IPS-11a (cell line): ENCODE data around the gene SNAP47.
A peak's percentile ranks its signal among the peaks of the same experiment; 100 is the strongest.

Experiments used
- H3K4me3 ChIP-seq: one replicate; pipeline ENCODE4 v1.5.1; 2013; ENCODE audit warnings: low read depth, low read length, control low read depth

SNAP47 gene

GRCh38 chr1:227781314-227781930 lies 46.2 kb downstream of the SNAP47 start:
- H3K4me3 ChIP-seq, result no peak overlapping the region

DNA sequence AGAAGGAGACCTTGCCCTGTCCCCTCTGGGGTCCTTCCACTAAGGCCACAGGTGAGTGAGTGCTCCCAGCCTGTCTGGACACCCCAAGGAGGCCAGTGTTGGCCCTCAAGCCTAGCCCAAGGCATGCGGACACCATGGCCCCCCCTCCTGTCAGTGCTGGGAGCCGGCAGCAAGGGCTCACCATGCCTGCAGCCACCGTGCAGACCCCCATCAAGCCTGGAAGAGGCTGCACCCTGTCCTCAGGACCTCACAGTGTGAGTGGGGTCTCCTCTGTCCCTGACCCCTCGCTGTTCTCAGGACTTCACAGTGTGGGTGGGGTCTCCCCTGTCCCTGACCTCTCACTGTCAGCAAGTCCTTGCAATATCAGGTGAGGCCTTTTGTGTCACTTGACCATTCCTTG lies 47.0 kb downstream of the SNAP47 start:
- no peak overlapping the region for H3K4me3 ChIP-seq

DNA sequence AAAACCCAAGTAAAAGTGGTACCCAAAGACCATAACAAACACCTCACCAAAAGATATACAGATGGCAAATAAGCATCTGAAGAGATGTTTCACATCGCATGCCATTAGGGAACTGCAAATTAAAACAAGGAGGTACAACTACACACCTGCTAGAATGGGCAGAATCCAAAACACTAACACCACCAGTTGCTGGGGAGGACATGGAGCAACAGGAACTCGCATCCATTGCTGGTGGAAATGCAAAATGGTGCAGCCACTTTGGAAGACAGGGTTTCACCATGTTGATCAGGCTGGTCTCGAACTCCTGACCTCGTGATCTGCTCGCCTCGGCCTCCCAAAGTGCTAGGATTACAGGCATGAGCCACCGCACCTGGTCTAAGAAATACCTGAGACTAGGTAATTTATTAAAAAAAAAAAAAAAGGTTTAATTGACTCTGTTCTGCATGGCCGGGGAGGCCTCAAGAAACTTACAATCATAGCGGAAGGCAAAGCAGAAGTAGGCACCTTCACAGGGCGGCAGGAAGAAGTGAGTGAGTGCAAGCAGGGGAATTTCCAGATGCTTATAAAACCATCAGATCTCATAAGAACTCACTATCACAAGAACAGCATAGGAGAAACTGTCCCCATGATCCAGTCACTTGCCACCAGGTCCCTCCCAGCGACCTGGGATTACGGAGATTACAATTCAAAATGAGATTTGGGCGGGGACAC lies 50.0 kb downstream of the SNAP47 start:
- no peak overlapping the region for H3K4me3 ChIP-seq

DNA sequence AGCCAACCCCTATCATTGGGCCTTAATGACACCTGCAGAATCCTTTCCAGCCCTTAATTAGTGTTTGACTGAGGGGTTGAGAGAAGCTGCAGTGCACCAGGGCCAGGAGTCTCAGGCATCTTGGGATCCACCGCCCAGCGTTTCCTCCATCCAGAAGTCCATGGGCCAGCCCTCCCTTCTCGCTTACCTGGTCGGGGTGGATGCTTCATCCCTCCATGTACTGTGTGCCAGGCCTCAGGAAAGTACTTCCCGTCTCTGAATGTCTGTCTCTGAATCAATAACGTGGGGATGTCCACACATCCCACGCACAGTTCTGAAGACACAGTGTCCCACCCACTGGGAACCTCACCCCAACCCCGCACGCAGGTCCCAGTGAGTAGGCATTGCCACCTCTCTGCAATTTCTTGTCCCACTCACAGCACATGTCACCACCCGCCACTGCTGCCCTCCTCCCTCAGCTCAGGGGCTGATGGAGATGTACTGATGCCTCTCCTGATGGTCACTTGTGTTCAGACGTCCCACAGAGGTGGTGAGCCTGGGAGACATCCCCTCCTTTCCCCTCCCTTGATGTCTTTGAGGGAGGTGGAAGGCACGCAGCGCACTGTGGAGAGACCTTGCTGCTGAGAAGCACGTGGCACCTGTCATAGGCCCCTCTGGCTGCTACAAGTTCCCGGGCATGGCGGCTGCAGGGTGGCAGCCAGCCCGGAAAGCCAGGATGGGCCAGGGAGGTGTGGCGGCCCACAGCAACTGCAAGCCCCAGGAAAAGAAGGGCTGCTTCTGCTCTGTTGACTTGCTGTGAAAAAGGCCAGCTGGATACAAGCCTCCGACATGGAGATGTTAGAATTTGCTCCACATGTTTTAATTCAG lies 50.8 kb downstream of the SNAP47 start:
- H3K4me3 ChIP-seq, result no peak overlapping the region

DNA sequence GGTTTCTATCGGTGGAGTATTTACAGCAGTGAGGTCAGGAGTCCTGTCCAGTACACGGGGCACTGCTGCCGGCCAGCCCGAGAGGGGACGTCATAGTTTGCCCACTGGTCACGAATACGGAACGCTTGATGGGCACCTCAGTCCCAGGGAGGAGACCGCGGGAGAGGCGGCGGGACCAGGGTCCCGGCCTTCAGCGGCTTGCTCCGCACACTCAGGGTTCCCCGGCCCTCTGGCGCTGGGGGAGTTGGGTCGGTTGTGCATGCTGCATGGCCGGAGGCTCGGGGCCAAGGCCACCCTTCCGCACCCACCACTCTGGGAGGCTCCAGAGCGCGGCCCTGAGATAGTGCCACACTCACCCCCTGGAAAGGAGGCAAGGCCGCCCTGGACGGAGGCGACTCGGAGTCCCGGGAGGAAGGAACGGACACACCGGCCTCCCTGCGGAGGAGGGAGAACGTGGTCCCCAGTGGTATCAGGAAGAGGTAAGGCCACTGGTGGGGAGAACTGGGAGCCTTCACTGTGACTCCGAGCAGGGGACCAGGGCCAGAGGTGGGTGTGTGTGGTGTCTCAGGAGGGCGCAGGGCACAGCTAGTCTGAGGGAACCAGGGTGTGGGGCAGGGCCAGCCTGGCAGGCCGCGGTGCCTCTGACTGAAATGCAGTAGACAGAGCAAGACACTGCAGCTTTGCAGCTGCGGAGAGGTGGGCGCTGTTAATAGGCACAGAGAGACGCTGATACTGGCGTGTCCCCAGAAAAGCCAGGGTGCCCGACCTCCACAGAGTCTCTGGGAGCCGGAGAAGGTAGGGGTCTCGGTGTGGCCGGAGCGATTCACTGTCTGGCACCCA lies 51.7 kb downstream of the SNAP47 start:
- peak overlapping the region; percentile 49 for H3K4me3 ChIP-seq

DNA sequence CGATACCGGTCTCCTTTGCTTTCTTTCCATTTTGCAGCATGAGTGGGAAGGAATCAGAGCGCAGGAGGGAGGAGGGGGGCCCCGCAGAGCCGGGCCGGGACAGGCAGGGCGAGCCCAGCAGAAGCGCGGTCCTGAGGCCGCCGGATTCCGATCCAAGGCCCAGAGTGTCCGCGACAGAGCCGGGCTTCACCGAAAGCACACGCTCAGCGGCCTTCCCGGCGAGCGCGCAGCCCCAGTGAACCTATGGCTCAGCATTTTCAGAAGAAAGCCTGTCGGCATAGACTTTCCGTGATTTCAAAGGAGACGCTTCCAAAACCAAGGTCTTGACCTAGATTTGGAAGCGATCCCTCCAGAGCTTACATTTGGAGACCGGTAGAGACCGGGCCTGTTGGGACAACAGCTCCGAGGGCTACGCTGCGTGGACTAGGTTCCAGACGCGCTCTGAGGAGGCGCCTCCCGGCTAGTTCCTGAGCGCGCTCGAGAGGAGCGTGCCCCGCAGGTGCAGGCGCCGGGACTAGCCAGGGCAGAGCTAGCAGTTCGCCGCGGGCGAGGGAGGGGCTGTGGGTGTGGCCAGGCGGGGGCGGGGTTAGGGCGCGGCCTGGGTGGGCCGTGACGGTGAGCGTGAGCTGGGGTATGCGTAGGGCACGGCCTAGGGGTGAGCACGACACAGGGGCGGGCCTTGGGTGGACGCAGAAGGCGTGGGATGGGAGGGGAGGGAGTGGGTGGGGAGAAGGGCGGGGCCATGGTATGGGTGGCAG lies 52.5 kb downstream of the SNAP47 start:
- peak overlapping the region; percentile 49 for H3K4me3 ChIP-seq

GRCh38 chr1:227788271-227789083 lies 53.2 kb downstream of the SNAP47 start:
- peak overlapping the region; percentile 63 for H3K4me3 ChIP-seq

- peak overlapping the region; percentile 63 for H3K4me3 ChIP-seq
Observed at GRCh38 chr1:227789084-227790033, 54.1 kb downstream of the SNAP47 start.

GRCh38 chr1:227790034-227790400 lies 54.8 kb downstream of the SNAP47 start:
- H3K4me3 ChIP-seq, result no peak overlapping the region

GRCh38 chr1:227790868-227791267 lies 55.6 kb downstream of the SNAP47 start:
- no peak overlapping the region for H3K4me3 ChIP-seq

DNA sequence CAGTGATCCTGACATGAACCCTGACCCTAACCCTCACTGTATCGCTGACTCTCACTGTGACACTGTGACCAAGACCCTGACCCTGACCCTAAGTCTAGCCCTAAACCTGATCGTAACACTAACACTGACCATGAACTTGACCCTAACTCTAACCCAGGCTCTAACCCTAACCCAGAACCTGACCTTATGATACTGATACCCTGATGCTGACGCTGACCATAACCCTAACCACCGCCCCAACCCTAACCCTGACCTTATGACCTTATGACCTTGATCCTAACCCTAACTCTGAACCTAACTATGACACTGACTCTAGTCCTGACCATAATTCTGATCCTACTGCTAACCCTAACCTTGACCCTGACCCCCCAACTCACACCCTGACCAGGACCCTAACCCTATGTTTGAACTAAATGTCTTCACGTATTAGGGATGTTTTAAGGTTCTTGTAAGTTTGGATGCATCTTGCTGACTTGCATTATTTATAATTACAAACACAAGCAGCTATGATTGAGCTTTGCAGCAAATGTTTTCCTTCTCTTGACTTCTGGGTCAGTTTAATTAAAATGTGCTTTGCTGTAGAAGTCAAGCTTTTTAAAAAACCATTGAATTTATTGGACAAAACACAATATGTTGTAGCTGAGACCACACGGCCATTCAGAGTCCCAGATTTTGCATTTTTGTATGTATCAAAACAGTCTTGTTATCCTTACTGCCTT lies 56.3 kb downstream of the SNAP47 start:
- no peak overlapping the region for H3K4me3 ChIP-seq

- no peak overlapping the region for H3K4me3 ChIP-seq
Observed at GRCh38 chr1:227792216-227793078, 57.2 kb downstream of the SNAP47 start.

DNA sequence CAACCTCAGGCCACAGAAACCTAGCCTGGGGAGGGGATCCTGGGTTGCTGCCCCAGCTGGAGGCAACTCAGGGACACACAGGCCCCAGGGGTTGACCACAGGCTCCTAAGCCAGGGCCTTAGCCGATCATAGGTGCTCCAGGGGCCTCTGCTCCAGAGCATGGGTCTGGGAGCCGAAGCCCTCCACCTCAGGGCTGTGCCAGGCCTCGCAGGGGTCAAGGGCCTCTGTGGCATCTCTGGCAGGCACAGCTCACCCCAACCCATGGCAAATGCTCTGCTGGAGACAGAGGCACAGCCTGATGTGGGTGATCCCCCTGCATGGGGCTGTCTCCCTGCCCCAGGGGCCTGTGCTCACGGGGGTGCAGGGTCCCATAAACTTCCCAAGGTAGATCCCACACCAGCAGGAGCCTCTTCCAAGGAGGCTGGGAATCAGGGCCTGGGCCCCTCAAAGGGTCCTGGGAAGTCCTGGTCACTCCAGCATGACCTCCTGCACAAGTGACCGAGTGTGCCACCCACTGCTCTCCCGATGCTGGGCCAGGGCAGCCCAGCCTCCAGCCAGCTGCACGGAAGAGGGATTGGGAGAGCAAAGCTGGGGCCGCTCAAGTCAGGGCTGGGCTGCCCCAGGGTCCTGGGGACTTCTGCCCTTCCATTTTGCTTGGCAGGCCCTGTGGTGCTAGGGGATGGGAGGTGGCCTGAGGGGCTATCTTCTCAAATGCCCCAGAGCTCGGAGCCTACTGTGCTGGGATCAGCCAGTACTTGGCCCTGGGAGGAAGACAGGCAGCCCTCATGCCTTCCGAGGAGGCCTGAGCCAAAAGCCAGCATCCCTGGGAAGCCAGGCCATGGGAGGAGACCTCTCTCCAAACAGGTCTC lies 58.1 kb downstream of the SNAP47 start:
- H3K4me3 ChIP-seq, result no peak overlapping the region

- H3K4me3 ChIP-seq, result no peak overlapping the region
Observed at GRCh38 chr1:227793948-227794816, 58.9 kb downstream of the SNAP47 start.

GRCh38 chr1:227794817-227795192 lies 59.6 kb downstream of the SNAP47 start:
- H3K4me3 ChIP-seq, result no peak overlapping the region
